Natural killer cell treated with Interleukin-12 subunit alpha and Interleukin-12 subunit beta and Interleukin-15 and Interleukin-18, amount 100 ng/mL, for 72 hours (primary cell): ENCODE results near the gene KIFAP3. TPM values are rescaled to one million over a fixed set of nuclear protein-coding genes. Genes with fewer than 3 reads are reported as not detected.
A peak's percentile ranks its signal among the peaks of the same experiment; 100 is the strongest.

Experiments
- ATAC-seq, 2 donors: fragments of 150-1000 bp; cut with Tn5 transposase in 1 of 2; sonication (Bioruptor Pico), chemical (Tn5 transposase) in 1 of 2; 2 replicates each; pipeline ENCODE4 v1.10.0; 2021
- DNase-seq: peaks from one replicate; pipeline ENCODE4 v3.0.0; 2022; ENCODE audit warnings: low spot score
- H3K27ac Mint-ChIP-seq, 2 donors: 1 replicate in 1 of 2; 2 replicates in 1 of 2; pipeline ENCODE4 v1.8.0; 2022; ENCODE audit warnings: mixed read lengths in 2 of 2, mild to moderate bottlenecking in 1 of 2, moderate library complexity in 1 of 2
- H3K27me3 Mint-ChIP-seq, 2 donors: 1 replicate in 1 of 2; 2 replicates in 1 of 2; pipeline ENCODE4 v1.8.0; 2022; ENCODE audit warnings: mixed read lengths in 2 of 2
- H3K36me3 Mint-ChIP-seq: one replicate; pipeline ENCODE4 v1.8.0; 2022; ENCODE audit warnings: mixed read lengths
- H3K4me1 Mint-ChIP-seq, 2 donors: 1 replicate in 1 of 2; 2 replicates in 1 of 2; pipeline ENCODE4 v1.8.0; 2022; ENCODE audit warnings: low read depth in 2 of 2, mixed read lengths in 2 of 2, mild to moderate bottlenecking in 1 of 2
- H3K4me3 Mint-ChIP-seq: one replicate; pipeline ENCODE4 v1.8.0; 2022; ENCODE audit warnings: mixed read lengths
- H3K9me3 Mint-ChIP-seq: 2 replicates; pipeline ENCODE4 v1.8.0; 2022; ENCODE audit warnings: mixed read lengths
- total RNA-seq, 2 donors: library from RNA; stranded (reverse); gene quantifications; one replicate each; pipeline ENCODE4 v1.2.3, GENCODE V29; 2022

The KIFAP3 gene
- total RNA-seq, 2 donors from 2014 or later = 33.6 to 38.3 TPM

DNA sequence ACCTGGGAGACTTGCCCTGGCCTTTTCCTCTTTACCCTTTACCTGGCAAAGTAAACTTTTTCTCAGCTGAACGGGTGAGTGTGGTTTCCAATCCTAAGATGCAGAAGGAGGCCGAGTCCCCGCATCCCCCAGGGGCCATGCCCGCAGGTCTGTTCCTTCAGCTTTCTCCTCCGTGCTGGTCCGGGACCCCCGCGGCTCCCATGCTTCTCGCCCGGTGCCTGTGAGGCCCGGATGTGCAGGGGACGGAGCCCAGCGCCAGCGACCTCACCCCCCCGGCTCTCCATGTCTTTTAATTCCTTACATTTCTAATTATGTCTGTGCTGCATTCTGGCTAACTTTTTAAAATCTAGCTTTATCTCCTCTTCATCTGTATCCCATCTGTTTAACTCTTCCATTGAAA lies 159.3 kb downstream of the KIFAP3 start:
- H3K4me1 Mint-ChIP-seq = peaks cover 14 to 21% of the 10 kb centered on the region in 2 donors
- no peaks in the 10 kb centered on the region for H3K9me3 Mint-ChIP-seq
- no peak for DNase-seq
- H3K36me3 Mint-ChIP-seq = no peaks in the 10 kb centered on the region
- no peak for ATAC-seq
- peak overlapping the region in 1 of 2 donors; percentile 51 for H3K27ac Mint-ChIP-seq
- H3K27me3 Mint-ChIP-seq = no peaks in the 10 kb centered on the region
- peak overlapping the region; percentile 48 for H3K4me3 Mint-ChIP-seq

DNA sequence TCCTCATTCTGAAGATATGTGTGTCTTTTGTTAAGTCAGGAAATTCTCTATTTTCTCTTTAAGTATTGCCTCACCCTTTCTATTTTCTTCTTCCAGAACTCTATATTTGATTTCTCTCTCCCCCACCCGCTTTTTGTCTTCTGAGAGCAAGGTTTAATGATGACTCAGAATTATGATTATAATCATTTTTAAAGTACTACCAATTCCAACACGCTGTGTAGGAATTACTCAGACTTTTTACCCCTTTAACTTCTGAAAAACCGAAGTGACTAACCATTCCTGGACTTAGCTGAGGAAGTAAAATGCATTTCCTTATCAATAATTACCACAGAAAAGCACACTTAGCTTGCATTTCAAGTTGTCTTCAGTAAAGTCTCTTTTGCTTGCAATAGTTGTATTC lies 160.0 kb downstream of the KIFAP3 start:
- ATAC-seq = peak in 1 of 2 donors; percentile 66
- peaks cover 14 to 21% of the 10 kb centered on the region in 2 donors for H3K4me1 Mint-ChIP-seq
- H3K27ac Mint-ChIP-seq = peak overlapping the region; percentile 51

DNA sequence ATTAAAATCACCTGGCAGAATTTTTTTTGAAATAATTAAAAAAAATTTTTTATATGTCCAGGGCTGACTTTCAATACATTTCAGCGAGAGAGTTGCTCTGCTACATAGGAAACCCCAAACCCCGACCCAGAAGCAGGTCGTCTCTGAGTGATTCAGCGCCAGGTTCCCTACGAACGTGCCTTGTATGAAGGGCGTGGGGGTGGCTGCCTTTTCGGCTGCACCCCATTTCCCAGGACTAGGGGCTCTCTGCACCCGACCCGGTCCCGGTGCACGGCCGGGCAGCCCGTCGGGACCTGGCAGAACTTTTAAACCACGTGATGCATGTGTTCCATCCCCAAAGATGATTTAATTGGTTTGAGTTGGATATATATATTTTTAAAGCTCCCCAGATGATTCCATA lies 165.0 kb downstream of the KIFAP3 start:
- H3K36me3 Mint-ChIP-seq = no peaks in the 10 kb centered on the region
- H3K9me3 Mint-ChIP-seq = no peaks in the 10 kb centered on the region
- no peaks in the 10 kb centered on the region for H3K27me3 Mint-ChIP-seq
- ATAC-seq (no peak), DNase-seq (no peak)
- peaks cover 6 to 17% of the 10 kb centered on the region in 2 donors for H3K4me1 Mint-ChIP-seq
- no peak overlapping the region for H3K4me3 Mint-ChIP-seq
- no peak overlapping the region for H3K27ac Mint-ChIP-seq

More for the DNA sequence above, 160.0 kb downstream of the KIFAP3 start:
- no peak for DNase-seq
- Mint-ChIP-seq H3K4me3 (peak overlapping the region; percentile 7), H3K27me3 (no peaks in the 10 kb centered on the region), H3K9me3 (no peaks in the 10 kb centered on the region), H3K36me3 (no peaks in the 10 kb centered on the region)

DNA sequence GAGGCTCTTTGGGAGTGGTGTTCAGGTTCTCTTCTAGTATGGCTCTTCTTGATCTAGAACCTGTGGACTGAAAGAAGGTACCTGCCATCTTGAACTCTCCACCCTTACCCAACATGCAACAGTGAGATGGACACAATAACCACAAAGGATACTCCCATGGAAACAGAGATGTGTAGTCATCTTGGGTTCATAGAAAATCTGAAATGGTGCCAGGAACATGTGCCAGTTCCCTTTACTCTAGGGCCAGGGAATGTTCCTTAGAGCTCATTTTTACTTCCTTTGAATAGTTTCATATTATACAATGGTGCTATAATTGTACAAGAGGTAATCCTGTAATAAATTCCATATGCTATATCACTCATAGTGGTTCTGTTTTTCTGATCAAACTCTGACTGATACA lies 167.6 kb downstream of the KIFAP3 start:
- DNase-seq (no peak), ATAC-seq (no peak)
- no peak overlapping the region for H3K27ac Mint-ChIP-seq
- no peaks in the 10 kb centered on the region for H3K9me3 Mint-ChIP-seq
- H3K4me1 Mint-ChIP-seq = peaks cover 21 to 24% of the 10 kb centered on the region in 2 donors
- H3K4me3 Mint-ChIP-seq = no peak overlapping the region
- H3K36me3 Mint-ChIP-seq = no peaks in the 10 kb centered on the region
- H3K27me3 Mint-ChIP-seq = no peaks in the 10 kb centered on the region

DNA sequence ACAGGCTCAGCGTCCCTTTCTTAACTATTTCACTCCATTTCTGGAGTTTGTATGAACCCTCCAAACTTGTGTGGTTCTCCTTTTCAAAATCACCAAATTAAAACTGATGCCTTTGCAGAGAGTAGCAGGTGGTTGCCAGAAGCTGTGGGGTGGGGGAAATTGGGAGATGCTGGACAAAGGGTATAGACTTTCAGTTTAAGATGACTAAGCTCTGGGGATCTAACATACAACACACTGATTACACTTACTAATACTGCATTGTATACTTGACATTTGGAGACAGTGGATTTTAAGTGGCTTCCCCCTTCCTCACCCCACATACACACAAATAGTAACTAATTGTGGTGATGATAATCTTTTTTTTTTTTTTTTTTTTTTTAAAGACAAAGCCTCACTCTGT lies 169.7 kb downstream of the KIFAP3 start:
- no peak overlapping the region for H3K4me3 Mint-ChIP-seq
- H3K36me3 Mint-ChIP-seq = no peaks in the 10 kb centered on the region
- H3K4me1 Mint-ChIP-seq = peaks cover 21 to 24% of the 10 kb centered on the region in 2 donors
- DNase-seq (no peak), ATAC-seq (no peak)
- no peak overlapping the region for H3K27ac Mint-ChIP-seq
- H3K27me3 Mint-ChIP-seq = peaks cover 0 to 7% of the 10 kb centered on the region in 2 donors
- no peaks in the 10 kb centered on the region for H3K9me3 Mint-ChIP-seq

DNA sequence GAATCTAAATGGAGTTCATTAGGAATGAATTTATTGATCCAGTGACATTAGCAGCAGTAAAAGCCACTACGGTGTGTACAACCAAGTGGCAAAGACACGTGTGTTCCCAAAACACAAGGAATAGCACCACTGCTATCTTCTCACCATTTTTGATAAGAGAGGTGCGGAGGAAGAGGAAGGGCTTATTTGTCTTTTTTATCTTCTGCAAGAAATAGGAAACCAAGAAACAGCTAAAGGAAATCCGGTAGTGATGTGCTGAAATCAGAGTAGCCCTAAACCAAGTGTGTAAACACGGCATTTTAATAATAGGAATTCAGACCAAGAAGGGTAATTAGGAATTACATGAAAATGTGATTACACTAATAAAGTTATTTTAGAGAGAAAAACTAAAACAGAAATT lies 171.7 kb downstream of the KIFAP3 start:
- Mint-ChIP-seq H3K36me3 (no peaks in the 10 kb centered on the region), H3K27ac (peak overlapping the region; percentile 10 to 69), H3K9me3 (no peaks in the 10 kb centered on the region), H3K4me1 (peaks cover 11 to 16% of the 10 kb centered on the region in 2 donors), H3K4me3 (peak overlapping the region; percentile 49), H3K27me3 (peaks cover 0 to 7% of the 10 kb centered on the region in 2 donors)
- DNase-seq (no peak), ATAC-seq (no peak)

DNA sequence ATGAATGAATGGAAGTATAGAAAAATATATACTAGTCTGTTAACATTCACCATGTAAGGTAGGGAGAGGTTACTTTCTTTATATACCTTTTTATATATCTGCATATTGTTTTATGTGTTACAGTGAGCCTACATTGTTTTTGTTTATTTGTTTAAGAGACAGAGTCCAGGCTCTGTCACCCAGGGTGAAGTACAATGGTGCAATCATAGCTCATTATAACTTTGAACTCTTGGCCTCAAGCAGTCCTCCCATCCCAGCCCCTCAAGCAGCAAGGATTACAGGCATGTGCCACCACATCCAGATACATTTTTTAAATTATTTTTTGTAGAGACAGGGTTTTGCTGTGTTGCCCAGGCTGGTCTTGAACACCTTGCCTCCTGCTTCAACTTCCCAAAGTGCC lies 173.4 kb downstream of the KIFAP3 start:
- Mint-ChIP-seq H3K36me3 (no peaks in the 10 kb centered on the region), H3K4me1 (peaks cover 17 to 20% of the 10 kb centered on the region in 2 donors), H3K4me3 (no peak overlapping the region), H3K27me3 (peaks cover 0 to 7% of the 10 kb centered on the region in 2 donors), H3K9me3 (no peaks in the 10 kb centered on the region), H3K27ac (no peak overlapping the region)
- no peak for DNase-seq
- ATAC-seq = no peak

DNA sequence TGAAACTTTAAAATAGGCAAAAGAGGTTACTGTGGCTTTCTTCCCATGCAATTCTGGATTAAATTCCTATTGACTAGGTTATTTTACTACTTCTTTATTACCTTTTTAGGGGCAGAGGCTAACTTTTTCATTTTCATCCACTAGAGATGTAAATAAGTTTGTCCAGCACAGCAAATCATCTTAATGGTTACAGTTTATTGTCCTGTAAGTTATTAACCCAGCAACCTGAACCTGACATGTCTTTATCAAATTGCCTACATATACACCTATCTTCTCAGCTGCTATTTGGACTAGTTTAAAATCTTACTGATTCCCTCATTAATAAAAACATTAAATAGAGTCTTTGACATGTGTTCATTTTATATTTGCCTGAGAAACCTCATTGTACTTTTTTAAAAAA lies 173.9 kb downstream of the KIFAP3 start:
- no peak overlapping the region for H3K27ac Mint-ChIP-seq
- ATAC-seq (no peak), DNase-seq (no peak)
- no peaks in the 10 kb centered on the region for H3K36me3 Mint-ChIP-seq
- peaks cover 0 to 7% of the 10 kb centered on the region in 2 donors for H3K27me3 Mint-ChIP-seq
- H3K9me3 Mint-ChIP-seq = no peaks in the 10 kb centered on the region
- H3K4me3 Mint-ChIP-seq = no peak overlapping the region
- H3K4me1 Mint-ChIP-seq = peaks cover 21 to 22% of the 10 kb centered on the region in 2 donors

DNA sequence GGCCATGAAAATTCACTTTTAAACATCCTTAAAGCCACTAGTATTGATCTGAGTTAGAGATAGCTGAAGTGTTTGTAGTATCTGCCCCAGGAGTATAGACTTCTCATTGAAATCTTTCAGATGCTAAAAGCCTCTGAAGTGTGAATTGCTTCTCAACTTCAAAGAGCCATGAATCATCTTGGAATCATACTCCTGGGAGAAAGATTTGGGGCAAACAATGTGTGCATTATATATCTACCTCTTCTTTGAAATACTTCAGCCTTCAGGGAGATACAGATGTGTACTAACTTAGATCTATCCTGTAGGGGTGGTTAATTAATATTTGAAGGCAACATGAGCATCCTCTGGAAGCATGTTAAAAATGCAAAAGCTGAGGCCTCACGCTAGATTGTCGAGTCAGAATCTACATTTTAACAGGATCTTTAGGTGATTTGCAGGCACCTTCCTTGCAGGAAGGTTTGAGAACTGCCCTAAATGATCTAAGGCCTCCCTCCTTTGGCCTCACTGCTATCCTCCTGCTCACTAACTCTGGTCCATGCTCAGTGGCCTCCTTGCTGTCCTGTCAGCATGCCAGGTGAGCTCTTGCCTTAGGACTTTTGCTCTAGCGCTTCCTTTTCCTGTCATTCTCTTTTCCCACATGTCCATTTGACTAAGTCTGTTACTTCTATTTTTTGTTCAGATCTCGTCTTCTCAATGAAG lies 174.8 kb downstream of the KIFAP3 start:
- Mint-ChIP-seq H3K4me1 (peaks cover 24 to 25% of the 10 kb centered on the region in 2 donors), H3K9me3 (peaks cover 2% of the 10 kb centered on the region), H3K36me3 (no peaks in the 10 kb centered on the region), H3K27ac (no peak overlapping the region), H3K27me3 (peaks cover 0 to 7% of the 10 kb centered on the region in 2 donors), H3K4me3 (no peak overlapping the region)
- DNase-seq (no peak), ATAC-seq (no peak)

DNA sequence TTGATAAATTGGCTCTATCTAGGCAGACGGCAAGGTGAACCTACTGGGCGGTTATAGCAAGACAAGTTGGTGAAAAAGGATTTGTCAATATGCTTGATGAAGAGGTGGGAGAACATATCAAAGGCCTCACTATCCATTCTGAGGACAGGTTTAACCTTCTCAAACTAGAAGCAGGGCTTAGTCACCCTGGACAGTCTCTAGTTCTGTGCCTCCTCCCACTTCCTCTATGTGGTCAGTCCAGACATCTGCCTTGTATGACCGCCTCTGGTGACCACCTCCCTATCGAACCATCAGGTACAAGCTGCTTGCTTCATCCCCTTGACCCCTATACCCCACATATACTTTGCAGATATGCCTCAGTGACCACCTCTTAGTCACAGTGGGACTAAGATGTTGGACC lies 178.5 kb downstream of the KIFAP3 start:
- H3K9me3 Mint-ChIP-seq = peaks cover 3% of the 10 kb centered on the region
- DNase-seq (no peak), ATAC-seq (peak in 1 of 2 donors; percentile 4)
- no peak overlapping the region for H3K4me3 Mint-ChIP-seq
- H3K4me1 Mint-ChIP-seq = peaks cover 29 to 42% of the 10 kb centered on the region in 2 donors
- peaks cover 4% of the 10 kb centered on the region for H3K36me3 Mint-ChIP-seq
- no peaks in the 10 kb centered on the region for H3K27me3 Mint-ChIP-seq
- H3K27ac Mint-ChIP-seq = peak overlapping the region in 1 of 2 donors; percentile 53

DNA sequence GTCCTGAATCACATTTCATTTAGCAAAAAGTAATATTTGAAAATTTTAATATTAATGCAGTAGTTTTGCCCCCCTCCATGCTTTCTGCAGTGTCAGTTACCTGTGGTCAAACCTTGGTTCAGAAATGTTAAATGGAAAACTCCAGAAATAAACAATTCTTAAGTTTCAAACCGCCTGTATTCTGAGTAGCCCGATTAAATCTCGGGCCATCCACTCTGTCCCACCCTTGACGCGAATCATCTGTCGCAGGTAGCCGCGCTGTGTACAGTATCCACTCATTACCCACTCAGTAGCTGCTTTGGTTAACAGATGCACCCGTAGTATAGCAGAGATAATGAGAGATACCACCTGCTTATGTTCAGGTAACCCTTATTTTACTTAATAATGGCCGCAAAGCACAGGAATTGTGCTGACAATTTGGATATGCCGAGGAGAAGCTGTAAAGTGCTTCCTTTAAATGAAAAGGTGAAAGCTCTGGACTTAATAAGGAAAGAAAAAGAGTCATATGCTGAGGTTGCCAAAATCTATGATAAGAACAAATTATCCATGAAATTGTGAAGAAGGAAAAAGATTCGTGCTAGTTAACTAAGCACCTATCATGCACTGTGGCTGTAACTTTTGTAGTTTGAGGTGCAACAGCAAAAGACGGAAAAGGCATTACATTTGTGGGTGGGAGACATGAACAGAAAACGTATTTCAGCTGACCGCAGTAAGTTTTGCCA lies 179.9 kb downstream of the KIFAP3 start:
- ATAC-seq = no peak
- Mint-ChIP-seq H3K9me3 (peaks cover 3% of the 10 kb centered on the region), H3K36me3 (peaks cover 8% of the 10 kb centered on the region), H3K4me3 (peak overlapping the region; percentile 92), H3K27ac (peak overlapping the region; percentile 99), H3K27me3 (no peaks in the 10 kb centered on the region), H3K4me1 (peaks cover 41 to 52% of the 10 kb centered on the region in 2 donors)
- no peak for DNase-seq

DNA sequence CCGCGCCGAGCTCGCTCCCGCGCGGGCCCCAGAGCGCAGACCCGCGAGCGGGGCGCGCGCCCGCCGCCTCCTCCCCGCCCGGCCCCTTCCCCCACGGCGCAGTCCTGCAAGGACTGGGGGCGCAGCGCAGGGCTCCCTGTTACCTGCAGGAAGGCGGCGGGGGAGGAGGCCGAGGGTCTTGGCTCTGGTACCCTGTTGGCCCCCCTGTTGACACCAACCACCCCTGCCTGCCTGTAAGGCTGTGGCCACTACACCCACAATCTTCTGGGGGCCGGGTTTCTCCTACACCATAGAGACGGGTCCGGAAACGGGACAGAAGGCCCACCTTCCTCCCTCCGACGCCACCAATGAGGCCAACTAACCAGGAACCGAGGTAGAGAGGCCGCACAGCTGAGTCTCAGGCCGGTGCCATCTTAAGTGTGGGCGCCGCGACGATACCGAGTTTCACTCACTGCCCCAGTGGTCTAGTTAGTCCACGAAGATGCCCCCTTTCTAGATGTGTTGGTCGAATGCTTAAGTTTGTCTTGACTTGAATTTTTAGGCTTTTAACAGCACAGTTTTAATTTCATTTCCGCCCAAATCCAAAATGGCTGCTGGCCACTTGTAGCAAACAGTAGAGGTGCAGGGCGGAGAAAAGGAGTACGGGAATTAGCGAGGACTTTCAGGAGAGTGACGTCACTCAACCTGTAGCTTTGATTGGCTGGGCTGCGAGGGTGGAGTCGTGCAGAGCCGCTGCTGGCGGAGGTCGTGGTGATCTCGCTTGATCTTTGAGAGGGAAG lies 180.7 kb downstream of the KIFAP3 start, which contains the start of gene SCYL3:
TSS of gene SCYL3 (minus strand) at position 252 of the 779 bp plus-strand sequence. CDS start 5,056 bp downstream, outside the sequence.
- DNase-seq (peak; percentile 94), ATAC-seq (peak; percentile 92 to 96)
- H3K36me3 Mint-ChIP-seq = peaks cover 8% of the 10 kb centered on the region
- H3K4me3 Mint-ChIP-seq = peak within 1 kb of the TSS; percentile 92
- H3K9me3 Mint-ChIP-seq = peaks cover 3% of the 10 kb centered on the region
- H3K27ac Mint-ChIP-seq = peak within 1 kb of the TSS; percentile 99
- H3K27me3 Mint-ChIP-seq = no peaks in the 10 kb centered on the region
- peaks cover 45 to 58% of the 10 kb centered on the region in 2 donors for H3K4me1 Mint-ChIP-seq

DNA sequence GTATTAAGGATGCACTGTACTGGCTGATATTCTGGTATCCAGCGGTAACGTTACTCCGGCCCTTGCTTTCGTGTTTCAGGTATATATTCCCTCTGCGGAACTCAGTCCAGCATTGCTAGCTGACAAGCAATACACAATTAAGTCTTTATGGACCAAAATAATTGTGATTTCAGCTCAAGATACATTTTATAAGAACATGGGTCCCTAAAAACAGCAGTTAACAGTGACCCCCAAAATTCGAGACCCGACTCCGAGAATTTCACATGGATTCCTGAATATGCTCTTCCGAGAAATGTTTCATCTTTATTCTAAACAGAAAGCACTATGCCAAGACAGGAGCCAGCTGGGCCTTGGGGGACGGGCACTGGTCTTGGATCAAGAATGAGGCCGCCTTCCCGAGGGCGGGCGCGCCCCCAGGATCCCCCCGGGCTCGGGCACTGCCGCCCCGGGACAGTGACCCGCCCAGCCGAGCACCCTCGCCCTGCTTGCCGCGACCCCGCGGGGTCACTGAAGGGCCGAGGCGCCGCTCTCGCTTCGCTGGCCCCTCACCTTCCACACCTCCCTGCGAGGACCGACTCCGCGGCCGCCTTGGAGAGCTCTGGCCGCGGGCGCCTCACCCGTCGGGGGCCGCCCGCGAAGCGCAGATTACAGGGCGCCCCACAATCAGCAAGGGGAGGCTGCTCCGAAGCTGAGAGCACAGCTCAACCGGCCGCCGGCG lies 181.4 kb downstream of the KIFAP3 start:
- Mint-ChIP-seq H3K27me3 (no peaks in the 10 kb centered on the region), H3K36me3 (peaks cover 8% of the 10 kb centered on the region), H3K9me3 (peaks cover 3% of the 10 kb centered on the region), H3K4me3 (peak overlapping the region; percentile 92), H3K4me1 (peaks cover 49 to 62% of the 10 kb centered on the region in 2 donors), H3K27ac (peak overlapping the region; percentile 99)
- ATAC-seq (no peak), DNase-seq (no peak)
